GM04504 (cell line): Measurements from ENCODE around the gene TEAD4.

Experiments
- DNase-seq: peaks from one replicate; pipeline ENCODE4 v3.0.0-alpha.2; 2012; ENCODE audit warnings: low read depth

The TEAD4 gene

DNA sequence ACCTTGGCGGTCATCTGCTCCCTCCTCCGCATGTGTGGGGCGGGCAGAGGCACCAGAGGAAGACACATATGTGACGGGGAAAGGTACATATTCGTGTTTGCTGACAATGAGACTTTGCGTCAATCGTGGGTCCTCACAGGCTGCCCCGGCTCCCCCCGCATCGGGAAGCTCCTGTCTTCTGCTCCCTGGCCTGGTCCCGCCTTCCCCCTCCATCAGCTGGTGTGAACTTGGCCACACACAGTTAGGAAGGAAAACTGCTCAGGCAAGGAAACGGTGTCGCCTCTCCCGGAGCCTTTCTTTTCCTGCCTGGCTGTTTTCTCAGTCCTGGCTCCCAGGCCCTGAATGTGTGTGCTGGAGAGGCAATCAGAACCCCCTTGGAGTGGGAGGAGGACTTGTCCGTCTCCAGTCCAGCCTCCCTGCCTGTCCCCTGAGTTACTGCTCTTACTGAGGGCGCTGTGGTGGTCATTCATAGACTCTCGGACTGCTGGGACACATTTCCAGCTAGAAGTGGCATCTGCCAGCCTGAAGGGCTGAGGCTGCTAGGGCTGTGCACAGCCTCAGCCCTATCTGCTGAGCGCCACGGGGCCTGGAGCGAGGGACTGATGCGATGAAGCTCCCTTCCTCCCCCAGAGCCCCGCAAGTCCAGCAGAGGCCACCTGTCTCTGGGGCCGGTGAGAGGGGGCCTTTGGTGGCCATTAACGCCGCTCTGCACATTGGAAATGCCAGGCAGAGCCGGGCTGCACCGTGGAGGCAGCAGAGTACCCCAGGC, 73.8 kb downstream of the TEAD4 start:
- DNase-seq = no peak

- no peak for DNase-seq
Observed at GRCh38 chr12:3033539-3033867, 74.3 kb downstream of the TEAD4 start.

DNA sequence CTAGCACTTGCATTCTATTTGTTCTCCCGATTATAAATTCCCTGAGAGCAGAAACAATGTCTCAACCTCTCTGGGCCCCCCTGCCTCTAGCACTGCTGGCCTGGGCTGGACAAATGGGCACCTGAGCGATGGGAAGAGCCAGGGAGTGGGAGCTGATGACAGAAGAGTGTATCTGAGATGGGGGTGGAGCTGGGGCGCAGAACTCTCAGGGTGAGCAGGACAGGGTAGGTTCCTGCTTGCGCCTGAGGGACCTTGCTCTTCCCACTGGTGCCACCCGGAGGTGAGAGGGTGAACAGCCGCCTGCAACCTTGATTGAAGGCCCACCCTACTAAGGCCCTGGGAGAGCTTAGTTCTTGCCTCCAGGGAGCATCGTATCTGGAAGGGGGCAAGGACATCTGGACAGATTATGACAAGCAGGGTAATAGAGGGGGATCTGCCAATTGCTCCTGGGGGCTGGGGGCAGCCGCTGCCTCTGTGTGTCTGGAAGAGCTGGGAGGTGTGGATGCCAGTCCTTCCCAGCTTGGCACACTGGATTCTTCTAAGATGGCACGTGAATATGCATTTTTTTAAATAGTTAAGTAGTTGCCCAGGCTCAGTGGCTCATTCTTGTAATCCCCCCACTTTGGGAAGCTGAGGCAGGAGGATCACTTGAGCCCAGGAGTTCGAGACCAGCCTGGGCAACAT, 75.0 kb downstream of the TEAD4 start:
- peak; percentile 31 for DNase-seq

- DNase-seq = no peak
Observed at GRCh38 chr12:3035171-3035570, 76.0 kb downstream of the TEAD4 start.

DNA sequence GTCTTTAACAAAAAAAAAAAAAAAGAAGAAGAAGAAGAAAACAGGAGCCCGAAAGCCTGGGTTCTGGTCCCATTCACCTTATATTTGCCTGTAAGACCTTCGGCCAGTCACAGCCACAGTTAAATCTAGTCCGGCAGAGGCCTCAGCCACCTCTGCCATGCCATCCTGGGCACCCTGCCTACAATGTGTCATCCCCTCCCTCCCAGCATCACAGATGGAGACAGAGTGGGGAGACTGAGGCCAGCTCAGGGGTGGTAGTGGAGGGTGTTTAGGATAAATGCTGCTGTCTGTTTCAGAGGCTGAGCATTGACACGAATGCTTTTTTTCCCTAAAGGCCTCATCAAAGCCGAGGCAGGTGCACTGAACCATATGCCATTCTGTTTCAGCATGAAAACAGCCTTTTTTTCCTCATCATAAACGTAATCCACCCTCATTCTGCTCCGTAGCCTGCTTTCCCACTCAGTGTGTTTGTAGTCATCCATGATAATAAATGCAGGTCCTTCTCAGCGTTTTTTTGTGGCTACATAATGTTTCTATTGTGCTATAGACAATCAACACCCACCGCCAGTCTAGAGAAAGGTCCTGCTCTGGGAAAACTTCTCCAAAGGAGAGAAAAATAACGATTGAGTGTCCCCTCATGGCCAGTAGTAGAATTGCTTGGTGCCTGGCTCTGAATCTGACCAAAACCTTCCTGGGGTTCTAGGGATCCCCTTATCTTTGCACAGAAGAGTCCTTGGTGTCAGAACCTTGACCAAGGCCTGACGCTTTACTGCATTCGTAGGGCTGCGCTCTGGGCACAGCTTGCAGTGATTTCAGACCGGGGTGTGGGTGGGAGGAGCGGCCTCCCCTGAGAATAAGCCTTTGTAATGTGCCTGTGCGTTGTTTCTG, 76.9 kb downstream of the TEAD4 start:
- DNase-seq = no peak

DNA sequence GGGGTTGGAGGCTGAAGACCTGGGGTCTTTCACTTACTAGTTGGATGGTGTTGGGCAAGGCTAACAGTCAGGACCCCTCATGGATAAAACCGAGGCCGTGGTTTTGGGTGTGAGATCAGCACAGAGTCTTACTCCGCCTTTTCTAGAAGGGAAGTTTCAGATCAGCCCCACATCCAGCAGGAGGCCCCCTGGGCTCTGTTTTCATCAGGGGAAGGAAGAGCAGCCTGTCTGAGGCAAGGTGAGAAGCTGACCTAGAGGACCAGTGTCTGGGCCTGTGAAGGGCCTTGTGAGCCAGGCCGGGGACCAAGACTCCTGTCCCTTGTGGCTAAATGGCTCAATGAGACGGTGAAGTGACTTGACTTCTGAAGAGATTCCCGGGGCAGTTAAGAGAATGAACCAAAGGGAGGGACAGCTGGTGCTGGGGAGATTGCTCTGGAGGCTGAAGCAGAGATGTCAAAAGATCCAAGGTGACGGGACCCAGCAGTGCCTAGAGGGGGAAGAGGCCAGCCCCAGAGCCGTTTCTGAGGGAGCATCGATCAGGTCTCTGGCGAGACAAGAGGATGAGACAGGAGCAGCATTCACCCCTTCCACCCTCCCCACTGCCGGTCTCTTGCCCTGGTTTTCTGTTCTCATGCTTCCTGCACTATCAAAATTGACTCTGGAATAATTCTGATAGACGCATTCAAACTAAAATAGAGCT, 77.9 kb downstream of the TEAD4 start:
- no peak for DNase-seq

GRCh38 chr12:3038166-3038565, 79.0 kb downstream of the TEAD4 start:
- no peak for DNase-seq

DNA sequence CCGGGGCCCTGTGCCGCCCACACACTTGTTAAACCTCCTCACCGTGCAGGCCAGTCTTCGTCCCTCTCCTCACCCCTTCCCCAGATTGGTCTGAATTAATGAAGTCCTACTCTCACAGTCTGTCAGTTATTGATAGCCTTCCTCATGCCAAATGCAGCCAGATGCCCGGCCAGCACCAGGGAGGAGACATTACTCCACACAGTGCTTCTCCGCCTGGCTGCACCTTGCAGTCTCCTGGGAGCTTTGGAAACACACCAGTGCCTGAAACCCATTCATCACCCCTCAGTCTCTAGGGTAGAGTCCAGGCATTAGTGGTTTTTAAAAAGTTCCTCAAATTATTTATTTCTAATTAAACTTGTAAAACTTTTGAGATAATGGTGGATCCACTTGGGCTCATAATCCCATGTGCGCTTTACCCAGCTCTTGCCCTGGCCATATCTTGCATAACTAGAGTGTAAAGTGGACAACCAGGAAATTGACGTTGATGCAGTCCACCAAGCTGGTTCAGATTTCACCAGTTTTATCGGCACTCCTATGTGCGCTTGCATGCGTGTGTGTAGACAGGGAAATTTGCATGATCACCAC, 79.8 kb downstream of the TEAD4 start:
- no peak for DNase-seq

DNA sequence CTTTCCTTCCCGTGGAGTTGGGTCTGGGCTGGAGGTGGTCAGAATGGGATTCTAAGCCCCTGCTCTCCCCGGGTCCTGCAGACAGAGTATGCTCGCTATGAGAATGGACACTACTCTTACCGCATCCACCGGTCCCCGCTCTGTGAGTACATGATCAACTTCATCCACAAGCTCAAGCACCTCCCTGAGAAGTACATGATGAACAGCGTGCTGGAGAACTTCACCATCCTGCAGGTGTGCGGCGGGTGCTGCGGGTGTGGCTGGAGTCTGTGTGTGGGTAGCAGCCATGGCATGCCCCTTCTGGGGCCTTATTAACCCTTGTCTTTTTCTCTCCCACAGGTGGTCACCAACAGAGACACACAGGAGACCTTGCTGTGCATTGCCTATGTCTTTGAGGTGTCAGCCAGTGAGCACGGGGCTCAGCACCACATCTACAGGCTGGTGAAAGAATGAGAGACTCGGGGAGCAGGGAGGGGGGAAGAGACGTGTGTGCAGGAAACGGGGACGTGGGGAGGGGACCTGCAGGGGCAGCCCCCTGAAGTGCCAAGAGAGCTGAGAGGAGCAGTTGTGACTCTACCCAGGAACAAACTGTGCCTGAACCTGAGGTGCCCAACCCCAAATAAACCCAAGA, 80.9 kb downstream of the TEAD4 start:
- no peak for DNase-seq

DNA sequence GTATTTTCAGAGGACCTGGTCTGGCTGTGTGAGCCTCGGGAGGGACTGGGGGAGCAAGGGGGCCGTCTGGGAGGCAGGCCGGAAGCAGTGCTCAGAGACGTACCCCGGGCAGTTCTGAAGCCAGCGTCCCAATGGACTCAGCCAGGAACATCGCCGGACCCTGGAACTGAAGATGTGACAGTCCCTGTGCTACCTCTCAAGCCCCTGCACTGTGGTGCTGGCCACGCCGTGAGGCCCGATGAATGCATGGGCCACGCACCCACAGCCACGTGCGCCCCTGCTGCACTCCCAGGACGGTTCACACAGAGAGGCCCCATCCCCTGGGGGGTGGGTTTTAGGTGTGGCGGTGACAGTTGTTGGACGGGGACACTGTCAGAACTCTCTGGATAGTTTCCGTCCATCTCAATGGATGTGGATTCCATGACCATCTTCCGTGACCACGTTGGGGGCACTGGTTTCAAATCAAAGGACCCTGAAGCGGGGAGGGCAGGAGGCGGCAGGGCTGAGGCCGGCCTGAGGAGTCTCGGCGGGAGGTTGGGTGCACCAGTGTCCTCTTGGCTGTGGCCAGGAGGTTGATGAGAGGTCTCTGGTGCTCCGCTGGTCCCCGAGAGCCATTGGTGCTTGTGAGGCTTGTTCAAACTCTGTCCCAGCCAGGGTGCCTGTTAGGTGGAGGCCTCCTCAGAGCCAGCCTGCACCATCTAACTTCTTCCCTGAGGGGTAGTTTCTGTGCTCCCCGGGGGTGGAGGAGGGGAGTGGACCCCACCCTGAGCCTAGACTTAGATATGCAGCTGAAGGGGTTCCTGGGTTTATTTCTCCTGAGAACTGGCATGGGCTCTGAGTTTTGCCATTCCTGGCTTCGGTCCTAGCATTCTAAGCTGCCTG, 81.7 kb downstream of the TEAD4 start:
- no peak for DNase-seq

DNA sequence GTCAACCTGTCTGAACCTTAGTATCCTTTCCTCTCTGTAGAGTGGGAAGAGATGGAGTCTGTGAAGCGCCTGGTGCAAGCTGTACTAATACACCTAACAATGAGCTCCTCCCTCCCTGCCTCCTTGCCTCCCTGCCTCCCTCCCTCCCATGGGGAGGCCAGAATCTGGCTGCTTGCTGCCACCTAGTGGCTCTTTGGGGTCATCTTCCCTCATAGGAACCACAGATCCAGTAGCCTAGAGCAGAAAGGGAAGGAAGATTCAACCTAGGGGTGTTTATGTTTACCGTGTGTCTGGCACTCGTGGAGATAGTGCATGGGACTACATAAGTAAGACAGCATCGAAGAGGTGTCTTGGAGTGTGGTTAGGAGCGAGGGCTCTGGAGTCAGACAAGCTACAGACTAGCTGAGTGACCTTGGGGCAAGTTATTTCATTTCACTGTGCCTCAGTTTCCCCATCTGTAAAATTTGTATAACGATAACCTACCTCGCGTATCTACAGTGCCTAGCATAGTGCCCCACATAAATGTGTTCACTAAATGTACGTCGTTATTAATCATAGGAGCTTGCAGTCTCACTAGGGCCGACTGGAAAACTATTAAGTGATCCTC, 82.5 kb downstream of the TEAD4 start:
- DNase-seq = peak; percentile 56

GRCh38 chr12:3042394-3042793, 83.2 kb downstream of the TEAD4 start:
- DNase-seq = no peak

DNA sequence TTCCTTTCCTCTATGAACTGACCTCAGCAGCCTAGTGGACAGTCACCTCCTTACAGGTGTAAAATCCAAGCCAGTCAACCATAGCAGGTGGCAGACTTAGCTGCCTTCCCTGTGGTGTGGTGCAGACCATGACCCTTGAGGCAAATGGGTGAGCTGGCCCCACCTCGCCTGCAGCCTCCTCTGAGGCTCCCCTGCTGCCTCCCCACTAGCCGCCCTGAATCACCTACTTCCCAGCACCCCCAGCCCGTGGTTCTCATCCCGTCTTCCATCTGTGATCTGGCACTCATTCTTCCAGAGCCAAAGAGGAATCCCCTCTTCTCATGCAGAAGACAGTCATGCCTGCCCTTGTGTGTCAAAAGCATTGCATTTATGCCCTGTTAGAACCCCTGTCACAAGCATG, 83.6 kb downstream of the TEAD4 start:
- no peak for DNase-seq

GRCh38 chr12:3043406-3043805, 84.2 kb downstream of the TEAD4 start:
- DNase-seq = no peak

GRCh38 chr12:3044141-3044630, 85.0 kb downstream of the TEAD4 start:
- no peak for DNase-seq

DNA sequence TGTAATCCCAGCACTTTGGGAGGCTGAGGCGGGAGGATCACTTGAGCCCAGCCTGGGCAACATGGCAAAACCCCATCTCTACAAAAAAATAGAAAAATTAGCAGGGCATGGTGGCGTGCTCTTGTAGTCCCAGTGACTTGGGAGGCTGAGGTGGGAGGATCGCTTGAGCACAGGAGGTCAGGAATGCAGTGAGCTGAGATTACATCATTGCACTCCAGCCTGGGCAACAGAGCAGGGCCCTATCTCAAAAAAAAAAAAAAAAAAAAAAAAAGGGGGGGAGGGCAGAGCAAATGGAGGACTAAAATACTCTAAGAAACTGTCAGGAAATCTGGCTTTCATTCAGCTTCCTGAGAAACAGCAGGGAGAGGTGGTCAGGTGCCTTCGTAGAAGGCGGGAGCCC, 86.3 kb downstream of the TEAD4 start:
- DNase-seq = no peak

DNA sequence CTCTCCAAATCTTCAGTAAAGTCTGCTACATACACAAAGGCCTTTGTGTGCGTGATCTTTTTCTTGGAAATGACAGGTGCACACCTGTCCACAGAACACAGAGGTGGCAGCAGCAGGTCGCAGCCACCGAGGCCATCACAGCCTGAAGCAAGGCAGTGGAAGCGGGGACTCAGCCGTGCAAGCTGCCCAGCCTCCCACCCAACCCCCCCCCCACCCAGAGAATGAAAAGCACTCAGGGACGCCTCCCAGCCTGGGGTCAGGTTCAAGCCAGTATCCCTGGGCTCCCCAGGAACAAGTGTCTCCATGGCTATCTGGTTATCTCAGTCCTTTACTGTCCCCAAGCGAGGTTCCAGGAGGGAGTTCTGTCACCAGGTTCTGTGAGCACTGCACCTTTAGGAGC, 86.8 kb downstream of the TEAD4 start:
- DNase-seq = no peak

DNA sequence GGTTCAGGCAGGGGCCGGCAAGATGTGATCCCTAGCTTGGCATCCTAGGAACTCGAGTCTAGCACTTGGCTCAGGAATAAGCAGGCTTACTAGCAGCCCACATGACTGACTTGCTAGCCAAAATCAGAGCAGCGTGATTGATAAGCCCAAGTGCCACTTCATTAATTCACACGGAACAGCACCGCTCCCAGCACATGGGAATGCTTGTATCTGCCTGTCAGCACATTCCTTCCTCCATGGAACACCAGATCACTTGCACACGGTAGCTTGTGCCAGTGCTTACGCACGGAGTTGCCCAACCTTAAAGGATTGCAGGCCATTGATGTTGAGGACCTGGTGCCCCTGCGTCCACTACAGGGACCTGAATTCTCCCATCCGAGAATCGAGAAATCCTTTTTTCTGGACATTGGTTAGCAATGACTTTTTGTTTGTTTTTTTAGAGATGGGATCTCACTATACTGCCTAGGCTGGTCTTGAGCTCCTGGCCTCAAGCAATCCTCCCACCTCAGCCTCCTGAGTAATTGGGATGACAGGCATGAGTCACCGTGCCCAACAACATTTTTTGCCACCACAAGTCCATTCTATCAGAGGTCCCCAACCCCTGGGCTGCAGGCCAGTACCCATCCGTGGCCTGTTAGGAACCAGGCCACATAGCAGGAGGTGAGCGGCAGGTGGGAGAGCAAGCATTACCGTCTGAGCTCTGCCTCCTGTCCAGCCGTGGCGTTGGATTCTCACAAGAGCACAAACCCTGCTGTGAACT, 87.4 kb downstream of the TEAD4 start:
- no peak for DNase-seq

GRCh38 chr12:3047961-3048360, 88.8 kb downstream of the TEAD4 start:
- no peak for DNase-seq
